Renal pelvis (tissue), 12 donors: Measurements from ENCODE around the gene DUSP1. TPM values are rescaled to one million over a fixed set of nuclear protein-coding genes. Genes with fewer than 3 reads are reported as not detected.
"Not testable (repeated sequence)": the region's sequence is repeated elsewhere in the genome, so short reads cannot be mapped to it uniquely, and the experiment has no call there.

Experiments used
- DNase-seq: peaks from one replicate; pipeline ENCODE4 v3.0.0-alpha.2; 2013
- long read RNA-seq, 16 experiments: transcript quantifications; one replicate each; lab custom pipeline, GENCODE V29; 2026
- polyA plus RNA-seq, 3 donors: library from polyadenylated mRNA; unstranded; fragments of 120-200 nt; gene quantifications; one replicate each; pipeline ENCODE4 v1.2.1, GENCODE V29; 2013; ENCODE audit not compliant: insufficient read length in 3 of 3

The DUSP1 gene, protein sequence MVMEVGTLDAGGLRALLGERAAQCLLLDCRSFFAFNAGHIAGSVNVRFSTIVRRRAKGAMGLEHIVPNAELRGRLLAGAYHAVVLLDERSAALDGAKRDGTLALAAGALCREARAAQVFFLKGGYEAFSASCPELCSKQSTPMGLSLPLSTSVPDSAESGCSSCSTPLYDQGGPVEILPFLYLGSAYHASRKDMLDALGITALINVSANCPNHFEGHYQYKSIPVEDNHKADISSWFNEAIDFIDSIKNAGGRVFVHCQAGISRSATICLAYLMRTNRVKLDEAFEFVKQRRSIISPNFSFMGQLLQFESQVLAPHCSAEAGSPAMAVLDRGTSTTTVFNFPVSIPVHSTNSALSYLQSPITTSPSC
- 10 to 100 TPM; 34.8 to 41.2 (median 39.5) TPM for polyA plus RNA-seq
- long read RNA-seq, donor 1, transcript DUSP1-201 (4 exons, 2,019 nt) = major isoform, 24 of 24 reads
- long read RNA-seq, donor 1, partial matches to known transcripts = 0 of 24 reads
- long read RNA-seq, donor 1, other reads (novel, unspliced or antisense) = 0 of 24 reads
- long read RNA-seq, donor 2, transcript DUSP1-201 (4 exons, 2,019 nt) = major isoform, 13 of 13 reads
- long read RNA-seq, donor 2, partial matches to known transcripts = 0 of 13 reads
- long read RNA-seq, donor 2, other reads (novel, unspliced or antisense) = 0 of 13 reads
- long read RNA-seq, donor 3, transcript DUSP1-201 (4 exons, 2,019 nt) = major isoform, 10 of 16 reads
- long read RNA-seq, donor 3, partial matches to known transcripts = 0 of 16 reads
- long read RNA-seq, donor 3, other reads (novel, unspliced or antisense) = 6 of 16 reads
- long read RNA-seq, donor 4, transcript DUSP1-201 (4 exons, 2,019 nt) = major isoform, 59 of 59 reads
- long read RNA-seq, donor 4, partial matches to known transcripts = 0 of 59 reads
- long read RNA-seq, donor 4, other reads (novel, unspliced or antisense) = 0 of 59 reads
- long read RNA-seq, donor 5, transcript DUSP1-201 (4 exons, 2,019 nt) = major isoform, 36 of 82 reads
- long read RNA-seq, donor 5, partial matches to known transcripts = 46 of 82 reads
- long read RNA-seq, donor 5, other reads (novel, unspliced or antisense) = 0 of 82 reads
- long read RNA-seq, donor 6, transcript DUSP1-201 (4 exons, 2,019 nt) = major isoform, 16 of 16 reads
- long read RNA-seq, donor 6, partial matches to known transcripts = 0 of 16 reads
- long read RNA-seq, donor 6, other reads (novel, unspliced or antisense) = 0 of 16 reads
- long read RNA-seq, donor 7, transcript DUSP1-201 (4 exons, 2,019 nt) = major isoform, 33 of 33 reads
- long read RNA-seq, donor 7, partial matches to known transcripts = 0 of 33 reads
- long read RNA-seq, donor 7, other reads (novel, unspliced or antisense) = 0 of 33 reads
- long read RNA-seq, donor 8, transcript DUSP1-201 (4 exons, 2,019 nt) = major isoform, 179 of 237 reads
- long read RNA-seq, donor 8, partial matches to known transcripts = 32 of 237 reads
- long read RNA-seq, donor 8, other reads (novel, unspliced or antisense) = 26 of 237 reads
- long read RNA-seq, donor 9, transcript DUSP1-201 (4 exons, 2,019 nt) = major isoform, 102 of 114 reads
- long read RNA-seq, donor 9, partial matches to known transcripts = 12 of 114 reads
- long read RNA-seq, donor 9, other reads (novel, unspliced or antisense) = 0 of 114 reads
- long read RNA-seq, donor 10, transcript DUSP1-201 (4 exons, 2,019 nt) = major isoform, 14 of 14 reads
- long read RNA-seq, donor 10, partial matches to known transcripts = 0 of 14 reads
- long read RNA-seq, donor 10, other reads (novel, unspliced or antisense) = 0 of 14 reads
- long read RNA-seq, donor 11, transcript DUSP1-201 (4 exons, 2,019 nt) = major isoform, 20 of 20 reads
- long read RNA-seq, donor 11, partial matches to known transcripts = 0 of 20 reads
- long read RNA-seq, donor 11, other reads (novel, unspliced or antisense) = 0 of 20 reads
- long read RNA-seq, donor 12, transcript DUSP1-201 (4 exons, 2,019 nt) = major isoform, 38 of 38 reads
- long read RNA-seq, donor 12, partial matches to known transcripts = 0 of 38 reads
- long read RNA-seq, donor 12, other reads (novel, unspliced or antisense) = 0 of 38 reads
- long read RNA-seq, donor 13, transcript DUSP1-201 (4 exons, 2,019 nt) = major isoform, 11 of 11 reads
- long read RNA-seq, donor 13, partial matches to known transcripts = 0 of 11 reads
- long read RNA-seq, donor 13, other reads (novel, unspliced or antisense) = 0 of 11 reads
- long read RNA-seq, donor 14, transcript DUSP1-201 (4 exons, 2,019 nt) = major isoform, 49 of 60 reads
- long read RNA-seq, donor 14, partial matches to known transcripts = 11 of 60 reads
- long read RNA-seq, donor 14, other reads (novel, unspliced or antisense) = 0 of 60 reads
- long read RNA-seq, donor 15, transcript DUSP1-201 (4 exons, 2,019 nt) = major isoform, 98 of 117 reads
- long read RNA-seq, donor 15, partial matches to known transcripts = 14 of 117 reads
- long read RNA-seq, donor 15, other reads (novel, unspliced or antisense) = 5 of 117 reads
- long read RNA-seq, donor 16, transcript DUSP1-201 (4 exons, 2,019 nt) = major isoform, 25 of 25 reads
- long read RNA-seq, donor 16, partial matches to known transcripts = 0 of 25 reads
- long read RNA-seq, donor 16, other reads (novel, unspliced or antisense) = 0 of 25 reads

DNA sequence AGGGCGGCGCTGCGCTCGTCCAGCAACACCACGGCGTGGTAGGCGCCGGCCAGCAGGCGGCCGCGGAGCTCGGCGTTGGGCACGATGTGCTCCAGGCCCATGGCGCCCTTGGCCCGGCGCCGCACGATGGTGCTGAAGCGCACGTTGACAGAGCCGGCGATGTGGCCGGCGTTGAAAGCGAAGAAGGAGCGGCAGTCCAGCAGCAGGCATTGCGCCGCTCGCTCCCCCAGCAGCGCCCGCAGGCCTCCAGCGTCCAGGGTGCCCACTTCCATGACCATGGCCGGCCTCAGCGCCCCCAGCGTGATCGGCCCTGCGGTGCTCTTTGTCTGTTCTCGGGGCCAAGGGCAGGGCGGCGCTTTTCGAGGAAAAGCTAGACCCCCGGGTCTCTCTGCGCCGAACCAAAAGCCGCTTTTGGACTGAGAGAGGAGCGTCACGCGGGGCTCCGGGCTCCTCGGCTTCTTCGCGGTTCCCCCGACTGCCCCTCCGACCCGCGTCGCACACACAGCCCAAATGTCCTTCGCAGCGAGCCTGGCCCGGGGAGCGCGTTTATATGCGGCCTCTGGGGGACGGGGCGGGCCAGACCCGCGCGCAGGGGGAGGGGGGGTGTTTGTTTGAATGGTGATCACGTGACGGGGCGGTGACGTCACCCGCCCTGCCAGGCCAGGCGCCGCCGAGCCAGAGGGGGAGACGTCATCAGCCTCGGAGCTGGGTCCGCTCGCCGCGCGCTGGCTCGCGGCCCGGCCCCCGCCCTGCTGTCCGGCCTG is at the start of gene DUSP1:
TSS of gene DUSP1 (minus strand) at position 521 of the 764 bp plus-strand sequence. CDS start at position 278, 243 bp downstream.
- peak; percentile 97 for DNase-seq

GRCh38 chr5:172820046-172820767 is 49.2 kb upstream of the DUSP1 start:
- DNase-seq = no peak

- DNase-seq = no peak
Measured at GRCh38 chr5:172819569-172819968, 48.6 kb upstream of the DUSP1 start.

DNA sequence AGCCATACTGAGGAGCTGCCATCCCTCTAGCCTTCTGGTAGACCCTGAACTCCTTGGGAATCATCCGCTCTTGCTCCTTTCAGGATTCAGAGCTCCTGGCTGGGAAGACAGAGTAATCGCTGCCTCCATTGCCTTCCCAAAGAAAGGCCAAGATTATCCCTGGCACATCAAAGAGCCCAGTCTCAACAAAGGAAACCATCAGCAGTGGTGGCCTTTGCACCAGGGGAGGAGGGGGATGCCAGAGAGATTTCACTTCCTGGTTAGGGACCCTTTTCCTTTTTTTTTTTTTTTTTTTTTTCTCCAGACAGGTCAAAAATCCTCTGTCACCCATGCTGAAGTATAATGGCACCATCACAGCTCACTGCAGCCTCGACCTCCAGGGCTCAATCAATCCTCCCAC is 47.1 kb upstream of the DUSP1 start:
- no peak for DNase-seq

GRCh38 chr5:172817664-172818063 is 46.7 kb upstream of the DUSP1 start:
- DNase-seq = no peak

DNA sequence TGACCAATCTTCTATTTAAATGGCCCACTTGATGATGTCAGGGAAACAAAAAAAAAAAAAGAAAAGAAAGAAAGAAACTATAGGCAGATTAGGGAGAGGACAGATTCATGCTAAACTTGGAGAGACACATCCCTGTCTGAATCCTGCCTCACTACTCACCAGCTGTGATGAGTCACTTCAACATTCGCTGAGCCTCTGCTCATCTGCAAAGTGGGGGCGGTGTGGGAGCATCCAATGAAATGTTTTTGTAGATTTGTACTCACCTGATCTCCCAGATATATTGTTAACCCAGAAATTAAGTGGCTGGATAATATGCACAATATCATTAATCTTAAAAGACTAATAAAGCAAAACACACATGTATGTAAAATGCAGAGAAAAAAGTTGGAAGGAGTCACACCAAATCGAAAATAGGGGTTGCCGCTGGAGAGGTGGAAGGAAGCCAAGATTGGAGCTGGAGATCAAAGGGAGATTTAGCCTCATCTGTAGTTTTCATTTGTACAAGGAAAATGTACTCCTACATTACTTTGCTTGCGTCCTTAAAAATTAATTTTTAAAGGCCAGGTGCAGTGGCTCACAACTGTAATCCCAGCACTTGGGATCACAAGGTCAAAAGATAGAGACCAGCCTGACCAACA is 46.0 kb upstream of the DUSP1 start:
- no peak for DNase-seq

GRCh38 chr5:172815631-172816030 is 44.6 kb upstream of the DUSP1 start:
- DNase-seq = no peak

DNA sequence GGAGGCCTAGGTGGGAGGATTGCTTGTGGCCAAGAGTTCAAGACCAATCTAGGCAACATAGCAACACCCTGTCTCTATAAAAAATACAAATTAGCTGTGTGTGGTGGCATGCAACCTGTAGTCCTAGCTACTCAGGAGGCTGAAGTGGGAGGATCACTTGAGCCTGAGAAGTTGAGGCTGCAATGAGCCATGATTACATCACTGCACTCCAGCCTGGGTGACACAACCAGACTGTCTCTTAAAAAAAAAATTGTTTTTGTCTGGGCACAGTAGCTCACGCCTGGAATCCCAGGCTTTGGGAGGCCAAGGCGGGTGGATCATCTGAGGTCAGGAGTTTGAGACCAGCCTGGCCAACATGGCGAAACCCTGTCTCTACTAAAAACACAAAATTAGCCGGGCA is 40.0 kb upstream of the DUSP1 start:
- not testable (repeated sequence) for DNase-seq

- no peak for DNase-seq
Measured at GRCh38 chr5:172809774-172810173, 38.8 kb upstream of the DUSP1 start.

GRCh38 chr5:172807766-172808311 is 36.8 kb upstream of the DUSP1 start:
- DNase-seq = no peak

- DNase-seq = peak; percentile 74
Measured at GRCh38 chr5:172806897-172807672, 36.1 kb upstream of the DUSP1 start.

- DNase-seq = no peak
Measured at GRCh38 chr5:172805736-172806255, 34.8 kb upstream of the DUSP1 start.

GRCh38 chr5:172805018-172805683 is 34.2 kb upstream of the DUSP1 start:
- DNase-seq = no peak

DNA sequence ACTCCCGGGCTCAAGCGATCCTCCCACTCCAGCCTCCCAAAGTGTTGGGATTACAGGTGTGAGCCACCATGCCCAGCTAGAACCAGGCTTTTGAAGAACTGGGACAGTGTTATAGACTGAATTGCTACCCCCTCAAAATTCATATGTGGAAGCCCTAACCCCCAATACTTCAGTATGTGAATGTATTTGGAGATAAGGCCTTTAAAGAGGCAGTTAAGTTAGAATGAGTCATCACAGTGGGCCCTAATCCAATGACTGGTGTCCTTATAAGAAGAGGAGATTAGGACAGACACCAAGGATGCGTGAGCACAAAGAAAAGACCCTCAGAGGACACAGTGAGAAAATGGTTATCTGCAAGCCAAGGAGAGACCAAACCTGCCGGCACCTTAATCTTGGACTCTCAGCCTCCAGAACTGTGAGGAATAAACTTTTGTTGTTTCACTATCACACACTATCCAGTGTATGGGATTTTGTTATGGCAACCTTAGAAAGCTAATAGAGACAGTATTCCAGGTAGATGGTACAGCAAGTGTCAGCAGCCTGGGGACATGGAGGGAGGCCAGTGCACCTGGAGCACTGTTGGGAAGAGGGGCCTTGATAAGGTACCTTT is 31.7 kb upstream of the DUSP1 start:
- no peak for DNase-seq
